Measurements from ENCODE around the gene BCOR. TPM values are rescaled to one million over a fixed set of nuclear protein-coding genes. Genes with fewer than 3 reads are reported as not detected.

Gene BCOR
- total and polyA plus RNA-seq, 9 of the 15 experiments (the other 6 are each of a cell fraction or from before 2014, with no cell fraction given), result 27.5 to 113 (median 37.6) TPM

- H3K4me3 ChIP-seq, result peak overlapping the region; percentile 46; the same call in 1 of the 2 replicates
- no peaks in the 10 kb centered on the region for H3K9me3 ChIP-seq (replicated peaks; ENCODE audit: control insufficient read depth, insufficient read depth, low read depth, low read length)
- peaks cover 54 to 84% of the 10 kb centered on the region in 2 experiments for H3K4me1 ChIP-seq (replicated peaks in 1 of 2; ENCODE audit: control insufficient read depth in 2 of 2, insufficient read depth in 2 of 2, low read length in 2 of 2)
- no TSS peak for BruUV-seq (replicated peaks)
- FAIRE-seq (peak; percentile 52), DNase-seq (ENCODE audit: extremely low read depth in 1 of 4, low spot score in 3 of 4) (peak in 1 of 4 experiments; percentile 68), ATAC-seq (no peak)
- H3K4me2 ChIP-seq (ENCODE audit: insufficient read depth, low read length), result peak overlapping the region; percentile 84
- 34% methylated on average over 26 of the region's 65 CpGs for WGBS (ENCODE audit: insufficient coverage, low coverage, missing lambda C conversion rate)
- in situ Hi-C loops (cut with MboI) (loop anchor here (10.0 kb wide), 2 partner anchors 52 to 162 kb away; no protein-coding TSS in a partner anchor), intact Hi-C loops (cut with micrococcal nuclease) (loop anchor here (10.0 kb wide), 1 partner anchor 368 kb away; no protein-coding TSS in a partner anchor)
- H3K27ac ChIP-seq (ENCODE audit: extremely low read depth, low read depth, low read length), result peak overlapping the region; percentile 95
- ChIA-PET CTCF (ENCODE audit: low intra/inter-chr PET ratio) (no interaction called here), POLR2A (interaction anchor here (0.8 to 1.7 kb wide), 6 partner anchors 10 to 92 kb away, joined by 3 to 6 read pairs (median 4); no protein-coding TSS in a partner anchor)
- peak overlapping the region; percentile 82 to 85 for H3K9ac ChIP-seq (ENCODE audit: insufficient read depth in 1 of 2, low read depth in 2 of 2, low read length in 2 of 2)
- H3K27me3 ChIP-seq (ENCODE audit: control insufficient read depth in 2 of 2, insufficient read depth in 2 of 2, low read length in 2 of 2), result no peaks in the 10 kb centered on the region
- no peaks in the 10 kb centered on the region for H3K36me3 ChIP-seq (ENCODE audit: control insufficient read depth, insufficient read depth, low read length)
- H4K20me1 ChIP-seq (replicated peaks; ENCODE audit: control insufficient read depth, insufficient read depth, low read length), result no peaks in the 10 kb centered on the region
- no peaks in the 10 kb centered on the region for H3K9me1 ChIP-seq (ENCODE audit: control insufficient read depth, insufficient read depth, low read length)
- peaks cover 90% of the 10 kb centered on the region for H3K79me2 ChIP-seq (ENCODE audit: control insufficient read depth, insufficient read depth, low read length)
- no peak overlapping the region for H2AFZ ChIP-seq (ENCODE audit: low read depth, low read length)
- TF ChIP-seq NCOR1 (IDR thresholded peaks at IDR 0.05) (0 out of 2 replicates have a peak, but pooled peaks have one; percentile 21), SIN3B (IDR thresholded peaks at IDR 0.05; ENCODE audit: low read depth) (no peak), ATF2 (CRISPR knock-in tag; IDR thresholded peaks at IDR 0.05) (no peak), PHB (CRISPR knock-in tag; IDR thresholded peaks at IDR 0.05) (no peak), CREM (IDR thresholded peaks at IDR 0.05; ENCODE audit: low read depth) (0 out of 2 replicates have a peak, but pooled peaks have one; percentile 5), ZNF407 (IDR thresholded peaks at IDR 0.05; ENCODE audit: low read depth) (no peak), POLR2AphosphoS2 (IDR thresholded peaks at IDR 0.05; ENCODE audit: low read length) (no peak), ZFX (CRISPR knock-in tag; IDR thresholded peaks at IDR 0.05) (peak; percentile 37; the same call in 1 of the 2 replicates), HMGN3 (IDR thresholded peaks at IDR 0.05; ENCODE audit: borderline replicate concordance, extremely low read depth, insufficient read length, low read depth, low read length) (peak; percentile 37), NR4A1 (CRISPR knock-in tag; IDR thresholded peaks at IDR 0.05) (no peak), NR4A1 (tag; IDR thresholded peaks at IDR 0.05) (0 out of 2 replicates have a peak, but pooled peaks have one; percentile 21), TSC22D4 (tag; IDR thresholded peaks at IDR 0.05) (no peak)
Measured at GRCh38 chrX:40102393-40103381, 4.9 kb upstream of the BCOR start.
